Mesenchymal stem cell (in vitro differentiated cells and primary cell): ENCODE results near the gene LAPTM4A.
A peak's percentile ranks its signal among the peaks of the same experiment; 100 is the strongest.

Source experiments
- DNase-seq: peaks from one replicate; pipeline ENCODE4 v3.0.0-alpha.2; 2013
- H2AFZ ChIP-seq: one replicate; pipeline ENCODE4 v1.6.1; 2013; ENCODE audit warnings: low read depth, mild to moderate bottlenecking, control low read depth, inconsistent platforms, low read length, moderate library complexity
- H2AK5ac ChIP-seq: 2 replicates; pipeline ENCODE4 v1.6.1; 2013; ENCODE audit warnings: low read length, moderate library complexity, mild to moderate bottlenecking, inconsistent platforms; ENCODE audit not compliant: severe bottlenecking
- H2BK120ac ChIP-seq: one replicate; pipeline ENCODE4 v1.6.1; 2013; ENCODE audit warnings: low read depth, mild to moderate bottlenecking, inconsistent platforms, low read length, moderate library complexity
- H2BK12ac ChIP-seq, 2 experiments: one replicate each; pipeline ENCODE4 v1.6.1; 2013; ENCODE audit warnings: inconsistent platforms in 2 of 2, low read length in 2 of 2, mild to moderate bottlenecking in 2 of 2, moderate library complexity in 2 of 2, control low read depth in 1 of 2
- H2BK15ac ChIP-seq: one replicate; pipeline ENCODE4 v1.6.1; 2013; ENCODE audit warnings: mild to moderate bottlenecking, low read depth, inconsistent platforms; ENCODE audit not compliant: poor library complexity, severe bottlenecking
- H2BK5ac ChIP-seq: 2 replicates; pipeline ENCODE4 v1.6.1; 2013; ENCODE audit warnings: low read depth, mild to moderate bottlenecking, low read length, control low read depth, inconsistent platforms; ENCODE audit not compliant: poor library complexity, severe bottlenecking
- H3K14ac ChIP-seq, 2 experiments: one replicate each; pipeline ENCODE4 v1.6.1; 2013; ENCODE audit warnings: inconsistent platforms in 2 of 2, low read length in 2 of 2, control low read depth in 1 of 2, mild to moderate bottlenecking in 1 of 2, moderate library complexity in 1 of 2
- H3K18ac ChIP-seq, 2 experiments: one replicate each; pipeline ENCODE4 v1.6.1; 2013; ENCODE audit warnings: inconsistent platforms in 2 of 2, low read length in 2 of 2, control low read depth in 1 of 2, low read depth in 1 of 2, mild to moderate bottlenecking in 1 of 2
- H3K23ac ChIP-seq, 2 experiments: one replicate each; pipeline ENCODE4 v1.6.1; 2013; ENCODE audit warnings: inconsistent platforms in 2 of 2, low read length in 2 of 2, mild to moderate bottlenecking in 2 of 2, moderate library complexity in 2 of 2, control low read depth in 1 of 2
- H3K27ac ChIP-seq: 2 replicates; pipeline ENCODE4 v1.5.1; 2013; ENCODE audit warnings: mild to moderate bottlenecking, moderate library complexity, low read length, control low read depth, inconsistent platforms; ENCODE audit not compliant: poor library complexity, severe bottlenecking
- H3K27me3 ChIP-seq, 2 experiments: 2 replicates each; pipeline versions ENCODE4 v1.6.1 to v1.7.0; 2013; ENCODE audit warnings: low read length in 2 of 2, mild to moderate bottlenecking in 2 of 2, moderate library complexity in 2 of 2, control low read depth in 1 of 2, inconsistent platforms in 1 of 2; ENCODE audit not compliant: control insufficient read depth in 1 of 2, insufficient read depth in 1 of 2
- H3K36me3 ChIP-seq, 2 experiments: 2 replicates each; pipeline versions ENCODE4 v1.6.1 to v1.7.0; 2013; ENCODE audit warnings: low read length in 2 of 2, control low read depth in 1 of 2, inconsistent platforms in 1 of 2, low read depth in 1 of 2, mild to moderate bottlenecking in 1 of 2; ENCODE audit not compliant: insufficient read depth in 2 of 2, control insufficient read depth in 1 of 2
- H3K4ac ChIP-seq, 2 experiments: one replicate each; pipeline ENCODE4 v1.6.1; 2013; ENCODE audit warnings: inconsistent platforms in 2 of 2, low read length in 2 of 2, mild to moderate bottlenecking in 2 of 2, moderate library complexity in 2 of 2, control low read depth in 1 of 2, low read depth in 1 of 2
- H3K4me1 ChIP-seq: 2 replicates; pipeline ENCODE4 v1.6.1; 2013; ENCODE audit warnings: low read depth, low read length, control low read depth; ENCODE audit not compliant: control insufficient read depth, insufficient read depth
- H3K4me2 ChIP-seq: 2 replicates; pipeline ENCODE4 v1.6.1; 2013; ENCODE audit warnings: low read length, mild to moderate bottlenecking, inconsistent platforms; ENCODE audit not compliant: poor library complexity, severe bottlenecking
- H3K4me3 ChIP-seq, 2 experiments: 2 replicates each; pipeline versions ENCODE4 v1.5.1 to v1.7.0; 2013; ENCODE audit warnings: low read length in 2 of 2, mild to moderate bottlenecking in 2 of 2, control low read depth in 1 of 2, low read depth in 1 of 2; ENCODE audit not compliant: insufficient read depth in 1 of 2
- H3K79me1 ChIP-seq: replicated peaks from 2 replicates; pipeline ENCODE4 v1.6.1; 2013; ENCODE audit warnings: mild to moderate bottlenecking, control low read depth, low read length, inconsistent platforms; ENCODE audit not compliant: poor library complexity, severe bottlenecking
- H3K9ac ChIP-seq: 2 replicates; pipeline ENCODE4 v1.7.0; 2013; ENCODE audit warnings: mild to moderate bottlenecking, low read length, moderate library complexity
- H3K9me3 ChIP-seq: 2 replicates; pipeline ENCODE4 v1.7.0; 2013; ENCODE audit warnings: mild to moderate bottlenecking, low read length; ENCODE audit not compliant: control insufficient read depth
- H4K8ac ChIP-seq: one replicate; pipeline ENCODE4 v1.6.1; 2013; ENCODE audit warnings: inconsistent platforms, mild to moderate bottlenecking, low read length, moderate library complexity
- H4K91ac ChIP-seq: one replicate; pipeline ENCODE4 v1.6.1; 2013; ENCODE audit warnings: mild to moderate bottlenecking, low read length, inconsistent platforms
- WGBS: methylation state at CpG from one replicate; pipeline ENCODE4 v1.1.7; 2013; ENCODE audit warnings: mixed read lengths; 5-methylcytosine and 5-hydroxymethylcytosine counted together

Gene LAPTM4A

DNA sequence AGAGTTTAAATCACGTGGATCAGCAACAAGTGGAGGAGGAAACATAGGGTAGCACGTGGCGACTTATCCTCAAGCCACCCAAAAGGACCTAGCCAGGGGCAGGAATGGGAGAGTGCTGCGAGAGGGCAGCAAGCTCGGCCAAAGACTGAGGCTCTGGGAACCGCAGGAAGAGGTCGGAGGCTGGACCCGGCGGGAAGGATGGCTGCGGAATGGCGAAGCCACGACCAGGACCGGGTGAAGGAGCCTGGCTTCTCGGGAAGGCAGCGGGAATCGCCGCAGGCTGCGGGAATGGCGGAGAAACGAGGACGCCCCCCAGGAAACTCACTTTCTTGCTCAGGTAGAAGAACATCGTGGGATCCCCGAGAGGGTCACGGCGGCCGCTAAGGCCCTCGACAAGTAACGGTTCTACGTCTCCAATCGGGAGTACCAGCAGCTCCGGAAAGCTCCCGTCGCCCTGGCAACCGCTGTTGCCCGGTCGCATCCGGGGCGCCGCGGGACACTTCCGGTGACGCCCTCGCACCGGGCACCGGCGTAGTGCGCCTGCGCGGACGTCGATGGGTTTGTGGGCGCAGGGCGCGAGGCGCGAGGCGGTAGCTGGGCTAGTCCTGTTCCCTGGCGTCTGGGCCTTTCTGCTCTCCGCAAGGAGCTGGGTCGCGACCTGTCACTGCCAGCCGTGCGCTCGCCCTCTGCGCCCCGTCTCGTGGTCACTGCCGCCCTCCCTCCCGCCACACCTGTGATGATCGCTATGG is 61.6 kb downstream of the LAPTM4A start, which contains the start of gene WDR35:
Gene WDR35 (minus strand): TSS at position 439 of the 749 bp plus-strand sequence. CDS start 90 bp downstream, at position 349.
- no peak within 1 kb of the TSS for H2AK5ac ChIP-seq
- peak within 1 kb of the TSS; percentile 97 for H2BK15ac ChIP-seq
- H3K36me3 ChIP-seq, result peaks cover 5 to 11% of the 10 kb centered on the region in 2 experiments
- under 1% methylated on average over 70 of the region's 70 CpGs for WGBS
- peak within 1 kb of the TSS in 1 of 2 experiments; percentile 98 for H3K4ac ChIP-seq
- H3K27ac ChIP-seq, result peak within 1 kb of the TSS; percentile 41
- peak within 1 kb of the TSS; percentile 76 for H3K4me2 ChIP-seq
- peak within 1 kb of the TSS; percentile 94 for H3K9ac ChIP-seq
- peak within 1 kb of the TSS; percentile 79 to 89 for H3K18ac ChIP-seq
- no peaks in the 10 kb centered on the region for H3K27me3 ChIP-seq
- peaks cover 24% of the 10 kb centered on the region for H3K79me1 ChIP-seq
- no peak within 1 kb of the TSS for H3K23ac ChIP-seq
- H3K9me3 ChIP-seq, result no peaks in the 10 kb centered on the region
- peak within 1 kb of the TSS; percentile 100 for H4K8ac ChIP-seq
- H3K4me3 ChIP-seq, result peak within 1 kb of the TSS; percentile 89 to 94
- peak within 1 kb of the TSS; percentile 99 for H4K91ac ChIP-seq
- no peak within 1 kb of the TSS for H2BK5ac ChIP-seq
- H2AFZ ChIP-seq, result peak within 1 kb of the TSS; percentile 99
- peaks cover 2% of the 10 kb centered on the region for H3K4me1 ChIP-seq
- peak; percentile 87 for DNase-seq
- peak within 1 kb of the TSS in 1 of 2 experiments; percentile 90 for H2BK12ac ChIP-seq
- H2BK120ac ChIP-seq, result peak within 1 kb of the TSS; percentile 61
- H3K14ac ChIP-seq, result peak within 1 kb of the TSS in 1 of 2 experiments; percentile 94

DNA sequence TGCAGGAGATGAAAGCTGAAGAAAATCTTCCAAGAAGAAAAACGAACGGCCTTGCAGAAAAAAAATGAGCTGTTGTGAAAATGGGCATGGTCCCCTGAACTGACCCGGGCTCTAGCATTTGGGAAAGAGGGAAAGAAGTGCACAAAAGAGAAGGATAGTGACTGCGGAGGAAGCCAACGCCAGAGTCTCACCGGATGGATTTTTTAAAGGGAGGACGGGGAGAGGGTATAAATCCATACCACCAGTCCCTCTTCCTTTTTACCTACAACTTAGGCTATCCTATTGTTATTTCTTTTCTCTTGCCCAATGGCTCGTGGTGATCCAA is 62.1 kb downstream of the LAPTM4A start:
- no peak overlapping the region for H2AK5ac ChIP-seq
- H4K8ac ChIP-seq, result no peak overlapping the region
- peaks cover 25% of the 10 kb centered on the region for H3K79me1 ChIP-seq
- H3K36me3 ChIP-seq, result peaks cover 5 to 17% of the 10 kb centered on the region in 2 experiments
- H2AFZ ChIP-seq, result peak overlapping the region; percentile 92
- H3K4me1 ChIP-seq, result peaks cover 2% of the 10 kb centered on the region
- no peak overlapping the region for H3K27ac ChIP-seq
- H2BK15ac ChIP-seq, result no peak overlapping the region
- no peak overlapping the region for H3K18ac ChIP-seq
- no peak overlapping the region for H4K91ac ChIP-seq
- peak overlapping the region; percentile 76 for H3K4me2 ChIP-seq
- no peaks in the 10 kb centered on the region for H3K9me3 ChIP-seq
- H2BK5ac ChIP-seq, result no peak overlapping the region
- H3K4ac ChIP-seq, result no peak overlapping the region
- H3K14ac ChIP-seq, result no peak overlapping the region
- H3K27me3 ChIP-seq, result no peaks in the 10 kb centered on the region
- no peak overlapping the region for H2BK120ac ChIP-seq
- DNase-seq, result no peak
- WGBS, result 0% methylated on average over 4 of the region's 8 CpGs
- H3K9ac ChIP-seq, result peak overlapping the region; percentile 94
- H2BK12ac ChIP-seq, result no peak overlapping the region
- H3K23ac ChIP-seq, result no peak overlapping the region
- peak overlapping the region; percentile 89 to 94 for H3K4me3 ChIP-seq

DNA sequence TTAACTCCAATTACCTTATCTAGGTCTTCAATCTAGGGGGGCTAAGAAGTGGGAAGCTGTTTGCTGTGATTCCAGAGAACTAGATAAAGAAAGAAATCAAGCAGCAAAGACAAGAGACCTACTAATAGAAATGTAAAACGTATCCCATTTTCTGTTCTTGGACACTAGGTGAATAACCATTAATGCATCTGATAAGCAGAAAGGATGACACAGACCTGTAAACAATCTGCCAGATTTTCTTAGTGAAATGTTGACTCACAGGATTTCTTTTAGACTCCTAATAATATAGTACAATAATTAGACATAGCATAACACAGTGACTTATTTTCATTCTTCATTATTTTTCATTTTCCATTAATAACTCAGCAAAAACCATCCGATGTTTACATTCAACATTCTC is 62.8 kb downstream of the LAPTM4A start:
- peaks cover 2% of the 10 kb centered on the region for H3K4me1 ChIP-seq
- no peak overlapping the region for H2BK12ac ChIP-seq
- H3K27me3 ChIP-seq, result no peaks in the 10 kb centered on the region
- H3K4me3 ChIP-seq, result peak overlapping the region in 1 of 2 experiments; percentile 94
- H3K4ac ChIP-seq, result no peak overlapping the region
- H3K9ac ChIP-seq, result peak overlapping the region; percentile 94
- 46% methylated on average over 1 of the region's 2 CpGs for WGBS
- H3K18ac ChIP-seq, result no peak overlapping the region
- DNase-seq, result peak; percentile 20
- H3K9me3 ChIP-seq, result no peaks in the 10 kb centered on the region
- H4K91ac ChIP-seq, result no peak overlapping the region
- H3K4me2 ChIP-seq, result no peak overlapping the region
- no peak overlapping the region for H3K23ac ChIP-seq
- H3K36me3 ChIP-seq, result peaks cover 5 to 21% of the 10 kb centered on the region in 2 experiments
- H2AFZ ChIP-seq, result no peak overlapping the region
- no peak overlapping the region for H2BK120ac ChIP-seq
- H2BK15ac ChIP-seq, result no peak overlapping the region
- no peak overlapping the region for H2AK5ac ChIP-seq
- H3K14ac ChIP-seq, result no peak overlapping the region
- H3K79me1 ChIP-seq, result peaks cover 25% of the 10 kb centered on the region
- no peak overlapping the region for H2BK5ac ChIP-seq
- H4K8ac ChIP-seq, result no peak overlapping the region
- no peak overlapping the region for H3K27ac ChIP-seq

DNA sequence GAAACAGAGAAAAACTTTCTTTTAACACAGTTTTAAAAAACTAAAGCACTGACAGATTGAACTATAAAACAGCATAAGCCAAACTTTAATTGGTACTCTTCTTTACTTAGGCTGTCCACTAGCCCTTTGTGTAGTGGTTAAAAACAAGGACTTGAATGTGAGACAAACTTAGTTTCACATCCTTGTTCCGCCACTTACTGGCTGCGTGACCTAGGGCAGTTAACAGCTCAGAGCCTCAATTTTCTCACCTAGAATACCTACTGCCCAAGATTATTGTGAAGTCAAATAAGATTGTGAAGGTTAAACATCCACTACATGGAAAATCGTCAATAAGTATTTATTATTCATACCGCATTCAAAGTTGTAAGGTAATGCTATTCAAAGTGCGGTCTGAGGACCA is 63.5 kb downstream of the LAPTM4A start:
- H3K4me3 ChIP-seq, result no peak overlapping the region
- no peaks in the 10 kb centered on the region for H3K27me3 ChIP-seq
- no peak overlapping the region for H3K18ac ChIP-seq
- no peak overlapping the region for H2BK12ac ChIP-seq
- H4K8ac ChIP-seq, result no peak overlapping the region
- peaks cover 5 to 21% of the 10 kb centered on the region in 2 experiments for H3K36me3 ChIP-seq
- no peak for DNase-seq
- H3K9me3 ChIP-seq, result no peaks in the 10 kb centered on the region
- H3K9ac ChIP-seq, result peak overlapping the region; percentile 94
- 100% methylated on average over 2 of the region's 5 CpGs for WGBS
- H2BK5ac ChIP-seq, result no peak overlapping the region
- no peak overlapping the region for H2AK5ac ChIP-seq
- no peak overlapping the region for H2BK120ac ChIP-seq
- no peak overlapping the region for H2BK15ac ChIP-seq
- H2AFZ ChIP-seq, result no peak overlapping the region
- H3K79me1 ChIP-seq, result peaks cover 28% of the 10 kb centered on the region
- H3K14ac ChIP-seq, result no peak overlapping the region
- H3K23ac ChIP-seq, result no peak overlapping the region
- H3K4me2 ChIP-seq, result no peak overlapping the region
- H3K4ac ChIP-seq, result no peak overlapping the region
- H4K91ac ChIP-seq, result no peak overlapping the region
- H3K27ac ChIP-seq, result no peak overlapping the region
- peaks cover 2% of the 10 kb centered on the region for H3K4me1 ChIP-seq
